ENCODE data around the gene CHIC2.
"Not testable (repeated sequence)": the region's sequence is repeated elsewhere in the genome, so short reads cannot be mapped to it uniquely, and the experiment has no call there.

Gene CHIC2

GRCh38 chr4:54056360-54056759 is 8.0 kb downstream of the CHIC2 start:
- DNase-seq = no peak

- DNase-seq = no peak
These were observed 8.9 kb downstream of the CHIC2 start for GRCh38 chr4:54055494-54055893.

GRCh38 chr4:54054501-54054900 is 9.9 kb downstream of the CHIC2 start:
- no peak for DNase-seq

GRCh38 chr4:54053322-54053721 is 11.1 kb downstream of the CHIC2 start:
- not testable (repeated sequence) for DNase-seq

- no peak for DNase-seq
These were observed 14.0 kb downstream of the CHIC2 start for GRCh38 chr4:54050214-54050904.

GRCh38 chr4:54043630-54044029 is 20.8 kb downstream of the CHIC2 start:
- DNase-seq = not testable (repeated sequence)

- no peak for DNase-seq
These were observed 22.5 kb downstream of the CHIC2 start for GRCh38 chr4:54041933-54042332.

GRCh38 chr4:54041100-54041499 is 23.3 kb downstream of the CHIC2 start:
- no peak for DNase-seq

- no peak for DNase-seq
These were observed 26.3 kb downstream of the CHIC2 start for GRCh38 chr4:54038056-54038455.

- no peak for DNase-seq
These were observed 28.2 kb downstream of the CHIC2 start for GRCh38 chr4:54036184-54036583.

GRCh38 chr4:54032558-54033135 is 31.8 kb downstream of the CHIC2 start:
- DNase-seq = no peak

- no peak for DNase-seq
These were observed 37.1 kb downstream of the CHIC2 start for GRCh38 chr4:54027311-54027710.

- DNase-seq = no peak
These were observed 38.8 kb downstream of the CHIC2 start for GRCh38 chr4:54025582-54025981.

GRCh38 chr4:54023019-54023418 is 41.4 kb downstream of the CHIC2 start:
- DNase-seq = not testable (repeated sequence)

GRCh38 chr4:54017974-54018373 is 46.4 kb downstream of the CHIC2 start:
- no peak for DNase-seq

- DNase-seq = no peak
These were observed 47.1 kb downstream of the CHIC2 start for GRCh38 chr4:54017308-54017707.

GRCh38 chr4:54016504-54016903 is 47.9 kb downstream of the CHIC2 start:
- DNase-seq = no peak

GRCh38 chr4:54015423-54016030 is 48.9 kb downstream of the CHIC2 start:
- no peak for DNase-seq

- DNase-seq = no peak
These were observed 49.7 kb downstream of the CHIC2 start for GRCh38 chr4:54014666-54015160.

- no peak for DNase-seq
These were observed 53.2 kb downstream of the CHIC2 start for GRCh38 chr4:54011201-54011600.

- DNase-seq = no peak
These were observed 57.6 kb downstream of the CHIC2 start for GRCh38 chr4:54006755-54007154.

- no peak for DNase-seq
These were observed 58.9 kb downstream of the CHIC2 start for GRCh38 chr4:54005475-54005874.

GRCh38 chr4:54004463-54004862 is 59.9 kb downstream of the CHIC2 start:
- no peak for DNase-seq

- DNase-seq = no peak
These were observed 62.6 kb downstream of the CHIC2 start for GRCh38 chr4:54001668-54002365.

Data from left hindlimb (tissue), 1 donor.